Mucosa of descending colon (tissue), 3 donors: ENCODE results near the gene ITGB6. TPM values are rescaled to one million over a fixed set of nuclear protein-coding genes. Genes with fewer than 3 reads are reported as not detected.

ENCODE experiments used
- ATAC-seq: fragments of 200-7000 bp; cut with Tn5 transposase; one replicate; pipeline ENCODE4 v1.9.1; 2020; ENCODE audit warnings: mild to moderate bottlenecking, moderate library complexity
- DNase-seq, 3 donors: peaks; one replicate each; pipeline ENCODE4 v3.0.0-alpha.2; 2020
- H3K36me3 ChIP-seq: fragments of 200-600 bp; one replicate; pipeline ENCODE4 v1.8.0; 2021; ENCODE audit warnings: low read depth, mild to moderate bottlenecking
- H3K4me1 ChIP-seq: fragments of 200-600 bp; one replicate; pipeline ENCODE4 v1.8.0; 2021; ENCODE audit warnings: low read depth, mild to moderate bottlenecking
- H3K4me3 ChIP-seq: fragments of 200-600 bp; one replicate; pipeline ENCODE4 v1.8.0; 2021; ENCODE audit warnings: mild to moderate bottlenecking
- H3K9me3 ChIP-seq: fragments of 200-600 bp; one replicate; pipeline ENCODE4 v1.8.0; 2021; ENCODE audit warnings: mild to moderate bottlenecking
- CTCF ChIP-seq: fragments of 200-600 bp; IDR thresholded peaks from one replicate; pipeline ENCODE4 v1.8.0; 2022; ENCODE audit warnings: antibody characterized with exemption, mild to moderate bottlenecking
- intact Hi-C, 2 donors: fragments of 100-400 bp; cut with DNase I in 1 of 2; cut with micrococcal nuclease in 1 of 2; formaldehyde crosslinking; loops; one replicate each; pipeline versions ENCODE4 v1.11.0 to v1.11.1; 2022; cut with DNase I, micrococcal nuclease
- total RNA-seq, 3 donors: library from RNA; stranded (reverse); fragmentation: NEBNext Ultra II Directional in 2 of 3; extraction: Animal tissue kit (Norgen Biotek cat#: 25700) in 2 of 3; gene quantifications; one replicate each; pipeline versions ENCODE4 v1.2.1 to v1.2.4, GENCODE V29; 2021 to 2023
- donor health status: DM: no; HTN: no; CAD: no; lungs with moderate emphysema.
- donor health status: DM: no; HTN: no; CAD: no.
- donor health status: DM: no; HTN: yes; CAD: no.

ITGB6 gene
- total RNA-seq, 3 donors from 2014 or later: 9.0 to 35.7 (median 16.2) TPM

GRCh38 chr2:160060297-160060696 is 139.8 kb downstream of the ITGB6 start:
- DNase-seq: no peak
- no peaks in the 10 kb centered on the region for H3K9me3 ChIP-seq
- H3K4me1 ChIP-seq: peaks cover 14% of the 10 kb centered on the region
- H3K36me3 ChIP-seq: no peaks in the 10 kb centered on the region
- TF ChIP-seq CTCF: no peak
- no peak for ATAC-seq
- intact Hi-C loops: no loop called here
- H3K4me3 ChIP-seq: no peak overlapping the region

- Histone ChIP-seq H3K36me3 (no peaks in the 10 kb centered on the region), H3K9me3 (no peaks in the 10 kb centered on the region), H3K4me3 (no peak overlapping the region), H3K4me1 (peaks cover 6% of the 10 kb centered on the region)
- DNase-seq (no peak), ATAC-seq (no peak)
- intact Hi-C loops: no loop called here
- no peak for TF ChIP-seq CTCF
These were observed 142.7 kb downstream of the ITGB6 start for GRCh38 chr2:160057356-160057755.

GRCh38 chr2:160055726-160056108 is 144.4 kb downstream of the ITGB6 start:
- DNase-seq (no peak), ATAC-seq (no peak)
- Histone ChIP-seq H3K4me3 (no peak overlapping the region), H3K9me3 (no peaks in the 10 kb centered on the region), H3K36me3 (no peaks in the 10 kb centered on the region), H3K4me1 (no peaks in the 10 kb centered on the region)
- intact Hi-C loops: no loop called here
- no peak for TF ChIP-seq CTCF

GRCh38 chr2:160054984-160055725 is 144.9 kb downstream of the ITGB6 start:
- Histone ChIP-seq H3K4me3 (no peak overlapping the region), H3K9me3 (no peaks in the 10 kb centered on the region), H3K36me3 (no peaks in the 10 kb centered on the region), H3K4me1 (no peaks in the 10 kb centered on the region)
- intact Hi-C loops: no loop called here
- TF ChIP-seq CTCF: no peak
- ATAC-seq (no peak), DNase-seq (no peak)

- DNase-seq: no peak
- H3K4me1 ChIP-seq: no peaks in the 10 kb centered on the region
- ATAC-seq: no peak
- H3K9me3 ChIP-seq: no peaks in the 10 kb centered on the region
- no peak overlapping the region for H3K4me3 ChIP-seq
- no peak for TF ChIP-seq CTCF
- intact Hi-C loops: no loop called here
- H3K36me3 ChIP-seq: no peaks in the 10 kb centered on the region
These were observed 146.1 kb downstream of the ITGB6 start for GRCh38 chr2:160053946-160054345.

- no peaks in the 10 kb centered on the region for H3K4me1 ChIP-seq
- DNase-seq: no peak
- no peak for ATAC-seq
- H3K9me3 ChIP-seq: no peaks in the 10 kb centered on the region
- no peaks in the 10 kb centered on the region for H3K36me3 ChIP-seq
- intact Hi-C loops: no loop called here
- H3K4me3 ChIP-seq: no peak overlapping the region
- TF ChIP-seq CTCF: no peak
These were observed 147.5 kb downstream of the ITGB6 start for GRCh38 chr2:160052531-160052930.
